GM19395 (cell line): ENCODE results near the gene PIN4.
A peak's percentile ranks its signal among the peaks of the same experiment; 100 is the strongest.
"Not testable (repeated sequence)": the region's sequence is repeated elsewhere in the genome, so short reads cannot be mapped to it uniquely, and the experiment has no call there.

Experiments used
- ATAC-seq: cut with Tn5 transposase; IDR thresholded peaks from one replicate; pipeline ENCODE4 v1.9.1; 2021; ENCODE audit warnings: mild to moderate bottlenecking, moderate library complexity; ENCODE audit not compliant: unreplicated experiment

Gene PIN4

DNA sequence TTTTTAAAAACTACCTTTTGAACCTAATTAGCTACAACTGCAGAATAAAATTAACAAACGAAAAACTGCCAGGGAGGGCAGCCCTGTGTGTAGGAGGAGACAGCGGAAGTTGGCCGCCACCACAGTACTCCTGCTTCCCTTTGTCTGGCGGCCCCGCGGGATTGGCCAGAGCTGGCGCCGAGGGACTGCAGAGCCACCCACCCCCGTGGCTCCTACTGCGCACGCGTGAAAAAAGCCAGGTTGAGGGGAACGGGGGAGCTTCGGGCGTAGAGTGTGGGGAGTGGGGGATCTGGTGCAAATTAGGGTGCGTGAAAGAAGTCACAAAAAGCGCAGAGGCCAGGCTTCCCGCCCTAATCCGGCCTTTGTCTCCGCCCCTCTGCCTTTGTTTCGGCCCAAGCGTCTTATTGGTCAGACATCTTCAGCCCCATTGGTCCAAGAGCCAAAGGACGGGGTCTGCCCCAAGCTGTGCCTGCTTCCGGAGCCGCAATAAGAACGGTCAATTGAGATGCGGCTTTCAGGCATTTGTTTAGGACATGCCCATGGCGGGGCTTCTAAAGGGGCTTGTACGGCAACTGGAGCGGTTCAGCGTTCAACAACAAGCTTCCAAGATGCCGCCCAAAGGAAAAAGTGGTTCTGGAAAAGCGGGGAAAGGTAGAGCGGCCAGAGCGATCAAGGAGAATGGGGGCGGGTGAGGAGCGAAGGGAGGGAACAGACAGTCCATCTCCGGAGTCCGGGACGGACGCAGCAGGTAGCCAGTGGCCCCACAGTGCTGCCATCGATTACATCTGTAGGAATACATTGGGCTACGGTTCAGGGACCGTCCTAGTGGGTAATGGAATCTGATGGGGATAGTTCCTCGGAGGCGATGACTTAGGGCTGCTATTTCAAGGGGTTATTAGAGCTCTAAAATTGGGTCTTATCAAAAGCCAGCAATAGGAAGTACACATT, at the start of gene PIN4:
PIN4 (plus strand) TSS at position 580 of the 948 bp plus-strand sequence; CDS start at position 609, 29 bp downstream.
- peak; percentile 96 for ATAC-seq

DNA sequence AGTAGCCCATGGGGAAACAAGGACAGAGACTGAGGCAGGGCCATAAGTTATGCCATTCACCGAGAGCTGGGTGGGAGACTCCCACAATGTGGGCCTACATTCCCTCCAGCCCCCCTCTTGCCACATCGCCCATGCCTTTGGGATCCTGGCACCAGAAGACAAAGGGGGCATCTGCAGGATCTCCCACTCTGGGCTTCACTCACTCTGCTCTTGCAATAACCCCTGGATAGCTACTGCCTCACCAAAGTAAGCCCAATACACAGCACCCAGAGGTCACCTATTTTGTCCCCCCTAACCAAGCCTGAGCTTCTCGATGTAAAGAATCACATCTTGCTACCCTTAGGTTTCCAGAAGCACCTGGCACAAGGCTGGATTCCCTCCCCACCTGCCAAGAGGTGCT, 49.1 kb upstream of the PIN4 start:
- ATAC-seq, result no peak

DNA sequence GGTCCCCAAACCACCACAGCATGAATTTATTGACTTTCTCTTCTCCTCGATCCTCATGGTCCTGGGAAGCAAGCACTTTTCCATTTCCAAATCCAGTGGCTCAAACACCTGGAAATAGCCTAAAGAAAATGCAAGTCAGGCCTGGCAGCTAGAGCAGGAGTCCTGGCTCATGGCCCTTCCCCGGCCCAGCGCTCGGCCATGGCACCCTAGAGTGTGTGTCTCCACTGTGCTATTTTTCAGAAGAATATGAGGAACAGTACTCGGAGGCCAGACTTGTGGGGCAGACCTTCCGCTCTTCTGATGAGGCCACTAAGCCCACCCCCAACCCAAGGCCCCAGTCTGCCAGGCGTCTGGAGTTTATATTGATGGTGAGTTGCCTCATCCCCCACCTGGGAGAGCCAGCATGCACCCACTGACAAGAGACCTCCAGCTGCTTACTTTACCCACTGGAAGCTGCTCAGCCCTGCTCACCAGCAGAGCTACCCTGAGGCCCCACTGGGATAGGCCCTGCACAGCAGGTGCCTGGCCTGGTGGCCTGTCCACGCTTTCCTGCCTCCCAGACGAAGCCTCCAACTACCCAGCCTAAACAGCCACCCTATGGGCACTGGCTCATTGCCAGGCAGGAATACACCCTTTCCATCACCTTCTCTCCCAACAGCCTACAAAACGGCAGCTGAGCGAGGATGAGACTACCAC, 47.6 kb upstream of the PIN4 start:
- no peak for ATAC-seq

- no peak for ATAC-seq
These were observed 43.6 kb upstream of the PIN4 start for GRCh38 chrX:72137846-72138495.

DNA sequence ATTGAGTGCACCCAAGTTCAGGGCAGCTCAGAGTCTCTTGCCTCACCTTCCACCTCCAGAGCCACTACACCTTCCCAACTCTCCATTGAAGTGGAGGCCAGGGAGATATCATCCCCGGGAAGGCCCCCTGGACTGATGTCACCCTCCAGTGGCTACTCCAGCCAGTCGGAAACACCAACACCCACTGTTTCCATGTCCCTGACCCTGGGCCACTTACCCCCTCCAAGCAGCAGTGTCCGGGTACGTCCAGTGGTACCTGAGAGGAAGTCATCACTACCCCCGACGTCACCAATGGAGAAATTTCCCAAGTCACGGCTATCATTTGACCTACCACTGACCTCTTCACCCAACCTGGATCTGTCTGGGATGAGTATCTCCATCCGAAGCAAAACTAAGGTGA, 42.0 kb upstream of the PIN4 start:
- ATAC-seq, result no peak

DNA sequence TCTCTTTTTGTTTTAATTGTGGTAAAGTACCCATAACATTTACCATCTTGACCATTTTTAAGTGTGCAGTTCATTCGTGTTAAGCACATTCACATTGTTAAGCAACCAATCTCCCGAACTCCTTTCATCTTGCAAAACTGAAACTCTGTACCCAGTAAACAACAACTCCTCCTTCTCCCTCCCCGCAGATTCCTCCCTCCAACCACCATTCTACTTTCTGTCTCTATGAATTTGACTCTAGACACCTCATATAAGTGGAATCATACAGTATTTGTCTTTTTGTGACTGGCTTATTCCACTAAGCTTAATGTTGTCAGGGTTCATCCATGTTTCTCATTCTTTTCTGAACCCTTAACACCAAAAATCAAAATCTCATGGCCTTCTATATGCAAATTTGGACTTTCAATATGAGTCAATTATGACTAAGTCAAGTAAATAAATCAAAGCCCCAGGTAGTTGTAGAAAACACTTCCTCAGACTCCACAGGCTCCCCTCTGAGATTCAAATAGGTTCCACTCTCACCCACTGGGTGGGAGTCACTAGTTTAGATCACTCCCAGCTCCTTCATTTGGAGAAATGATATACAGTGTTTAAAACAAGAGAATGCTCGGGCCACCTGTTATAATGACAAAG, 40.1 kb upstream of the PIN4 start:
- peak; percentile 79 for ATAC-seq

DNA sequence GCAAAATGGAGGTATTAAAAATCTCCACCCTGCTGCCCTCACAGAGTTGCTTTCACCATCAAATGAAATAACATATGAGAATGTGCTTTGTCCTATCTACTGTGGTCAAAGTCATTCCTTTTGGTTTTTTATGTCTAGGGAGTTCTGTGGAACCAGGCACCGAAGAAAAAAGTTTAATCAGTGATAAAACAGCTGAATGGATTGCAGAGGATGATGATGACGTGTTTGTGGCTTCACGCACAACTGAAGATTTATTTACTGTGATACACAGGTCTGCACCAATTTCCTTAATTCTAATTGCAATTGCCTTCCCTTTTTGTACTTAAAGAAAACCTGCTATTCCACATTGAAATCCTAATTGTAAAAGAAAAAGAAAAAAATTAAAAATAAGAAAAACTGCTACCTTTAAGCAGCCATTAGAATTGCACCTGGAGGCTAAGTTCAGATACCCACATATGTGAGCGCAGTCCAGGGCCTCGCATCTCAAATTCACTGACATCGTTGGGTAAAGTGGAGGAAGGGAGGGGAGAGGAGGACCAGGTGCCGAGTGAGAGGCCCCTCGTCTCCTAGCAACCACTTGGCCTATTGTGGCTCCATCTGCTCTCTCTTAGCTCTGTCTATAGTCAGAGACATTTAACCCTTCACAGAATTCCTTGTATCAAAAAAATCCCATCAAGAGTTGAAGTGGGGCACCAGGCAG, 39.3 kb upstream of the PIN4 start:
- ATAC-seq, result no peak

- ATAC-seq, result no peak
These were observed 38.6 kb upstream of the PIN4 start for GRCh38 chrX:72142794-72143608.

- ATAC-seq, result no peak
These were observed 38.0 kb upstream of the PIN4 start for GRCh38 chrX:72143609-72143907.

DNA sequence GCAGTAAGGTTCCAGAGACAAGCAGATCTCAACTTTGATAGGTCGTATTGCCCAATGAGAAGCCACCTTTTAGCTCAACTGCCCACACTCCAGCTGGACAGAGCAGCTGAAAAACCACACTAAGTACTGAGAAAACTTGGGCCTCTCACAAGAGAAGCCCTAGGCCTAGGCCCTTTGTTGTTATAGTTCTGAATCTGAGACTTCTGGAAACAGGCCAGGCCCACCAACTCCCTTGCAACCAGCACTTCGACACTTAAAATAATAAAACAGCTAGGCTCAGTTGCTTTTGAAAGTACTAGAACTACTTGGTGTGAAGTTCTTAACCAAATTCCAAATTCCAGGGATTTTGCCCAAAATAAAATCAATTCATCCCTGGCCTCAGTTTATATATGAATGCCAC, 36.4 kb upstream of the PIN4 start:
- ATAC-seq, result no peak

GRCh38 chrX:72146527-72146926, 35.0 kb upstream of the PIN4 start:
- ATAC-seq, result no peak

- no peak for ATAC-seq
These were observed 22.8 kb upstream of the PIN4 start for GRCh38 chrX:72158773-72159172.

GRCh38 chrX:72159769-72160168, 21.8 kb upstream of the PIN4 start:
- ATAC-seq, result no peak

GRCh38 chrX:72165551-72165950, 16.0 kb upstream of the PIN4 start:
- no peak for ATAC-seq

DNA sequence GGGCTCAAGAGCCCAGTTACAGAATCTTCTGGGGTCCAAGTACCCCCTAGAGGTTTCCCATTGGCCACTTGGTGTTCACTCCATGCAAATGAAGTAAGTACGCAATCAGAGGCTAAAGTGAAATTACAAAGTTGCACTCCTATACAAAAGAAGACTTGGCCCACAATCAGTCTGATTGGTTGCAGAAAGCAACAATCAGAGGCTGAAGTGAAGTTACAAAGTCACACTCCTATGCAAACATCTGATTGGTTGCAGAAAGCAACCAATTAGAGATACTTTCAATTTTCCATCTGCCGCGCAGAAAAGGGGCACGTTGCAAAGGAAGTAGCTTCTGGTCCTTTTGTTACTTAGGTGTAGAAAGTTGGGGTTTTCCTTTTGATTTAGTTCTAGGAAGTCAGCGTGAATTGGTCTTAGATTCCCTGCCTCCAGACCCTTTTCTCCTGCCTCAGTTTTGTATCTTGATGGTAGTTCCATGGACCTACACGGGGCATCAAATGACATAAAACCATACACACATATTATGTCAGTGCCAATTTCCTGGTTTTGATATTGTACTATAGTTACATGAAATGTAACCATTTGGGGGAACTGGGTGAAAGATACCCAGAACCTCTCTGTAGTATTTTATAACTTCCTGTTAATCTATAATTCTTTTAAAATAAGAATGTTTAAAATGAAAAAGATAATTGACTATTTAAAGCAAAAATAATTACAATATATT, 12.4 kb upstream of the PIN4 start:
- no peak for ATAC-seq

DNA sequence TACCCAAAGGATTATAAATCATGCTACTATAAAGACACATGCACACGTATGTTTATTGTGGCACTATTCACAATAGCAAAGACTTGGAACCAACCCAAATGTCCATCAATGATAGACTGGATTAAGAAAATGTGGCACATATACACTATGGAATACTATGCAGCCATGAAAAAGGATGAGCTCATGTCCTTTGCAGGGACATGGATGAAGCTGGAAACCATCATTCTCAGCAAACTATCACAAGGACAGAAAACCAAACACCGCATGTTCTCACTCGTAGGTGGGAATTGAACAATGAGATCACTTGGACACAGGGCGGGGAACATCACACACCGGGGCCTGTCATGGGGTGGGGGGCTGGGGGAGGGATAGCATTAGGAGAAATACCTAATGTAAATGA, 5.3 kb upstream of the PIN4 start:
- ATAC-seq, result not testable (repeated sequence)

GRCh38 chrX:72176981-72177380, 4.6 kb upstream of the PIN4 start:
- no peak for ATAC-seq

DNA sequence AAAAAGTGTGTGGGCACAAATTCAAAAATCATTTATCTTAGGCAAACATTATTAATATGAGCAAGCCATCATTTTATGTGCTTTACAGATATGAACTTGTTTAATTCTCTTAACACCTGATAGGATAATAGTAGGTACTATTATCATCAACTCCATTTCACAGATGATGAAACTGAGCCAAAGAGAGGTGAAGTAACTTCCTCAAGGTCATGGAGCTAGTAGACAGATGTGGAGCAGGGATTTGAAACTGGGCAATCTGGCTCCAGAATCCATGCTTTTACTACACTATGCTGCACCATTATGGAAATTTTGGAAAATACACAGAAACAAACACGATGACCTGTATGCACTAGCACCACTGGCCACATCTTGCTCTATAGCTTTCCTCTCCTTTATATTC, 1.0 kb upstream of the PIN4 start:
- peak; percentile 5 for ATAC-seq

DNA sequence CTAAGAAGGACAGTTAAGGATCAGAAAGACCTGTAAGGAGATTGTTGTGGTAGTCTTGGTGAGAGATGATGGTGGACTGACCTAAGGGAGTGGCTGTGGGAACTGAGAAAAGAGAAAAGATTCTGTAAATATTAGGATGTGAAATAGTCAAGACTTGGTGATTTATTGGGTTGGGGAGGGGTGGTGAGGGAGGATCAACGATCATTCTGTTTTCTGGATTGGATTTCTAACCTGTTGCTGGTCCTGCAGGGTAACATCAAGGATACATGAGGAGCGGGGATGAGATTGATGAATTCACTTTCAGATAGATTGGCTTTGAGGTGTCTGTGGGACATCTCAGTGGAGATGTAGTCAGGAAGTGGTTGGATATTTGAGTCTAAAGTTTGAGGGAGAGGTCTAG, 1.4 kb downstream of the PIN4 start:
- no peak for ATAC-seq
